Measurements from ENCODE around the gene NEXMIF. TPM values are rescaled to one million over a fixed set of nuclear protein-coding genes. Genes with fewer than 3 reads are reported as not detected.

NEXMIF gene
- polyA plus RNA-seq, 1 donor, result 0.84 TPM

Other genes with a start within 250 kb of the NEXMIF start
- gene ABCB7, start 230.8 kb upstream of the NEXMIF start, polyA plus RNA-seq, result 38.5 TPM

All from large intestine (tissue), 1 donor.